ENCODE results near the gene UBD. TPM values are rescaled to one million over a fixed set of nuclear protein-coding genes. Genes with fewer than 3 reads are reported as not detected.

UBD gene
- 0.07 TPM for polyA plus RNA-seq (2013)

GRCh38 chr6:29559524-29560287 lies at the start of gene UBD:
TSS of gene UBD (minus strand) at chr6:29559732. CDS start at chr6:29559701, 31 bp downstream.
- Histone ChIP-seq H3K4me3 (ENCODE audit: control insufficient read depth in 1 of 7, extremely low read depth in 1 of 7, insufficient read depth in 4 of 7, low read depth in 2 of 7, low read length in 6 of 7) (no peak within 1 kb of the TSS), H3K9me3 (ENCODE audit: control extremely low read depth in 1 of 5, control insufficient read depth in 4 of 5, insufficient read depth in 2 of 5, low read depth in 1 of 5, low read length in 4 of 5) (no peaks in the 10 kb centered on the region), H3K4me1 (ENCODE audit: control extremely low read depth in 1 of 4, control insufficient read depth in 4 of 4, insufficient read depth in 4 of 4, low read length in 3 of 4) (peaks cover 0 to 12% (median 0%) of the 10 kb centered on the region in 4 experiments), H3K27me3 (replicated peaks in 2 of 5; ENCODE audit: control insufficient read depth in 4 of 5, insufficient read depth in 5 of 5, low read length in 4 of 5) (peaks cover 5 to 19% (median 12%) of the 10 kb centered on the region in 5 experiments), H3K36me3 (ENCODE audit: control insufficient read depth in 4 of 4, insufficient read depth in 4 of 4, low read length in 3 of 4) (no peaks in the 10 kb centered on the region), H3K27ac (ENCODE audit: insufficient read depth in 1 of 2, low read depth in 1 of 2, low read length in 2 of 2, poor library complexity in 1 of 2, severe bottlenecking in 2 of 2) (no peak within 1 kb of the TSS)
- ChIA-PET POLR2A (interaction anchor here (0.6 kb wide), 1 partner anchor 134 kb away, joined by 4 read pairs; no protein-coding TSS in a partner anchor), CTCF (interaction anchor here (1.2 kb wide), 1 partner anchor 24 kb away, joined by 3 read pairs; no protein-coding TSS in a partner anchor)
- 96% methylated on average over 3 of the region's 6 CpGs for WGBS (ENCODE audit: insufficient coverage)
- DNase-seq, result no peak

DNA sequence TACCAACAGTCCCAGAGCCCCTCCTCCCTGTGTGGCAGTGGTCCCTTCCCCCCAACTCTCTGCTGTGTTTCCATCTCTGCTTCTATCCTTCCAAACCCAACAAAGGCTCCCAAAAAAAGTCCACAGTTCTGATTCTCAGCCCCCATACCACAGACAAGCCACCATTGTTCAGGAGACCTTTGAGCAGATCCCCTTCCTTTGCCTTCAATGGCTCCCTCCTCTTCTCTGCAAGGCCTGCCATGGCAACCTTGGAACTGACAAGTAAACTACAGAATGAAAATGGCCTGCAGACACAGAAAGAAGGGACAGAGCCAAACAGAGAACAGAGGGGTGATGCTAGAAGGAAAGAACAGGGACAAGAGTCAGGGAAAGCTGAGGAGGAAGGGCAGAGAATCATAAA lies 48.6 kb upstream of the UBD start:
- no peaks in the 10 kb centered on the region for H3K9me3 ChIP-seq (ENCODE audit: control extremely low read depth in 1 of 5, control insufficient read depth in 4 of 5, insufficient read depth in 2 of 5, low read depth in 1 of 5, low read length in 4 of 5)
- H3K36me3 ChIP-seq (ENCODE audit: control insufficient read depth in 4 of 4, insufficient read depth in 4 of 4, low read length in 3 of 4), result peaks cover 0 to 74% (median 20%) of the 10 kb centered on the region in 4 experiments
- H3K4me1 ChIP-seq (ENCODE audit: control extremely low read depth in 1 of 4, control insufficient read depth in 4 of 4, insufficient read depth in 4 of 4, low read length in 3 of 4), result no peaks in the 10 kb centered on the region
- POLR2A ChIA-PET, result no interaction called here
- no peak for DNase-seq
- no peak overlapping the region for H3K27ac ChIP-seq (ENCODE audit: insufficient read depth in 1 of 2, low read depth in 1 of 2, low read length in 2 of 2, poor library complexity in 1 of 2, severe bottlenecking in 2 of 2)
- H3K27me3 ChIP-seq (replicated peaks in 2 of 5; ENCODE audit: control insufficient read depth in 4 of 5, insufficient read depth in 5 of 5, low read length in 4 of 5), result peaks cover 0 to 3% (median 0%) of the 10 kb centered on the region in 5 experiments
- CTCF ChIA-PET, result interaction anchor here (2.1 kb wide), 1 partner anchor 18 kb away, joined by 7 read pairs; no protein-coding TSS in a partner anchor
- H3K4me3 ChIP-seq (ENCODE audit: control insufficient read depth in 1 of 7, extremely low read depth in 1 of 7, insufficient read depth in 4 of 7, low read depth in 2 of 7, low read length in 6 of 7), result no peak overlapping the region

GRCh38 chr6:29603930-29604329 lies 44.4 kb upstream of the UBD start:
- H3K27me3 ChIP-seq (replicated peaks in 2 of 5; ENCODE audit: control insufficient read depth in 4 of 5, insufficient read depth in 5 of 5, low read length in 4 of 5), result peaks cover 0 to 3% (median 0%) of the 10 kb centered on the region in 5 experiments
- CTCF ChIA-PET, result interaction anchor here (1.2 to 1.5 kb wide), 2 partner anchors 8 to 49 kb away, joined by 4 to 5 read pairs; no protein-coding TSS in a partner anchor
- H3K4me3 ChIP-seq (ENCODE audit: control insufficient read depth in 1 of 7, extremely low read depth in 1 of 7, insufficient read depth in 4 of 7, low read depth in 2 of 7, low read length in 6 of 7), result no peak overlapping the region
- no peak overlapping the region for H3K27ac ChIP-seq (ENCODE audit: insufficient read depth in 1 of 2, low read depth in 1 of 2, low read length in 2 of 2, poor library complexity in 1 of 2, severe bottlenecking in 2 of 2)
- no peaks in the 10 kb centered on the region for H3K9me3 ChIP-seq (ENCODE audit: control extremely low read depth in 1 of 5, control insufficient read depth in 4 of 5, insufficient read depth in 2 of 5, low read depth in 1 of 5, low read length in 4 of 5)
- POLR2A ChIA-PET, result no interaction called here
- no peaks in the 10 kb centered on the region for H3K4me1 ChIP-seq (ENCODE audit: control extremely low read depth in 1 of 4, control insufficient read depth in 4 of 4, insufficient read depth in 4 of 4, low read length in 3 of 4)
- peaks cover 0 to 51% (median 14%) of the 10 kb centered on the region in 4 experiments for H3K36me3 ChIP-seq (ENCODE audit: control insufficient read depth in 4 of 4, insufficient read depth in 4 of 4, low read length in 3 of 4)
- 100% methylated on average over 2 of the region's 2 CpGs for WGBS (ENCODE audit: insufficient coverage)
- no peak for DNase-seq

- no peak overlapping the region for H3K27ac ChIP-seq (ENCODE audit: insufficient read depth in 1 of 2, low read depth in 1 of 2, low read length in 2 of 2, poor library complexity in 1 of 2, severe bottlenecking in 2 of 2)
- DNase-seq, result no peak
- no peak overlapping the region for H3K4me3 ChIP-seq (ENCODE audit: control insufficient read depth in 1 of 7, extremely low read depth in 1 of 7, insufficient read depth in 4 of 7, low read depth in 2 of 7, low read length in 6 of 7)
- H3K9me3 ChIP-seq (ENCODE audit: control extremely low read depth in 1 of 5, control insufficient read depth in 4 of 5, insufficient read depth in 2 of 5, low read depth in 1 of 5, low read length in 4 of 5), result no peaks in the 10 kb centered on the region
- POLR2A ChIA-PET, result no interaction called here
- peaks cover 0 to 46% (median 14%) of the 10 kb centered on the region in 4 experiments for H3K36me3 ChIP-seq (ENCODE audit: control insufficient read depth in 4 of 4, insufficient read depth in 4 of 4, low read length in 3 of 4)
- WGBS (ENCODE audit: insufficient coverage), result 95% methylated on average over 9 of the region's 11 CpGs
- peaks cover 0 to 3% (median 0%) of the 10 kb centered on the region in 5 experiments for H3K27me3 ChIP-seq (replicated peaks in 2 of 5; ENCODE audit: control insufficient read depth in 4 of 5, insufficient read depth in 5 of 5, low read length in 4 of 5)
- CTCF ChIA-PET, result interaction anchor here (0.8 to 1.5 kb wide), 5 partner anchors 8 to 225 kb away, joined by 3 to 5 read pairs (median 4); no protein-coding TSS in a partner anchor
- H3K4me1 ChIP-seq (ENCODE audit: control extremely low read depth in 1 of 4, control insufficient read depth in 4 of 4, insufficient read depth in 4 of 4, low read length in 3 of 4), result no peaks in the 10 kb centered on the region
Measured at GRCh38 chr6:29603456-29603855, 43.9 kb upstream of the UBD start.

DNA sequence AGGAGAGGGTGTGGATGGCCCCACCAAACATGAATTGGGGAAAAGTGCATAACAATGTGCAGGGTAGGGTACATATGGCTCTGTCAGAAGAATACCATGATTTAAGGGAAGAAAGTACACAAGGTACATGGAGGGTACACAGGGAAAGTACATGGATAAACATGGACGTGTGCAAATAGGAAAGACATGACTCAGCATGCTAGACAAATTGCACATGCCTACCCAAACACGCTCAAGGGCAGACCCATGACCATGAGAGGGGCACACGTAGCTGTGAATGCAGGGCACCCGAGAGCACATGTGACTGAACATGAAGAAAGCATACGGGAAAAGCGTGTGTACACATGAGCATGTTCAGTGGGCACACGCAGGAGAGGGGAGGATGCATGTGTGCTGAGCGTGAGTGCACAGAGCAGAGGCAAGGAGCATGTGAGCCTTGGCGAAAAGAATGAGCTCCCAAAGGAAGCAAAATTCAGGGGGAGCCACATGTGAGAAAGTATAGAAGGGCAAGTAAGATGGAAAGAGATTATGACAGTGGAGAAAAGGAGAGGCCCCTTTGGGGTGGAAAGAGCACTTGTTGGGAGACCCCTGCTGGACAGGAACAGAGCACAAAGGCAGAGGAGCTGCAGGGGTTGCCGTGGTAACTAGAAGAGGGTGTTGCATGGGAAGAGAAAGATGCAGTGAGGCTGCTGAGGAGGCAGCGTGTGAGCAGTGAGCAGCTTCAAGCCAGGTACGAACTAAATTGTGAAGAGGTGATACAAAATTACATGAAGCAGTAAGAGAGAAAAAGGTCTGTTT lies 43.2 kb upstream of the UBD start:
- ChIA-PET CTCF (interaction anchor here (0.8 to 1.5 kb wide), 5 partner anchors 9 to 224 kb away, joined by 3 to 5 read pairs (median 4); no protein-coding TSS in a partner anchor), POLR2A (interaction anchor here (0.6 kb wide), 1 partner anchor 1291 kb away, joined by 3 read pairs; no protein-coding TSS in a partner anchor)
- Histone ChIP-seq H3K27me3 (replicated peaks in 2 of 5; ENCODE audit: control insufficient read depth in 4 of 5, insufficient read depth in 5 of 5, low read length in 4 of 5) (peaks cover 0 to 2% (median 0%) of the 10 kb centered on the region in 5 experiments), H3K27ac (ENCODE audit: insufficient read depth in 1 of 2, low read depth in 1 of 2, low read length in 2 of 2, poor library complexity in 1 of 2, severe bottlenecking in 2 of 2) (no peak overlapping the region), H3K4me1 (ENCODE audit: control extremely low read depth in 1 of 4, control insufficient read depth in 4 of 4, insufficient read depth in 4 of 4, low read length in 3 of 4) (no peaks in the 10 kb centered on the region), H3K9me3 (ENCODE audit: control extremely low read depth in 1 of 5, control insufficient read depth in 4 of 5, insufficient read depth in 2 of 5, low read depth in 1 of 5, low read length in 4 of 5) (no peaks in the 10 kb centered on the region), H3K4me3 (ENCODE audit: control insufficient read depth in 1 of 7, extremely low read depth in 1 of 7, insufficient read depth in 4 of 7, low read depth in 2 of 7, low read length in 6 of 7) (no peak overlapping the region), H3K36me3 (ENCODE audit: control insufficient read depth in 4 of 4, insufficient read depth in 4 of 4, low read length in 3 of 4) (peaks cover 0 to 40% (median 13%) of the 10 kb centered on the region in 4 experiments)
- 86% methylated on average over 12 of the region's 12 CpGs for WGBS (ENCODE audit: insufficient coverage)
- peak; percentile 42 to 57 (median 56) for DNase-seq

GRCh38 chr6:29598172-29598747 lies 38.7 kb upstream of the UBD start:
- H3K4me3 ChIP-seq (ENCODE audit: control insufficient read depth in 1 of 7, extremely low read depth in 1 of 7, insufficient read depth in 4 of 7, low read depth in 2 of 7, low read length in 6 of 7), result no peak overlapping the region
- H3K9me3 ChIP-seq (ENCODE audit: control extremely low read depth in 1 of 5, control insufficient read depth in 4 of 5, insufficient read depth in 2 of 5, low read depth in 1 of 5, low read length in 4 of 5), result no peaks in the 10 kb centered on the region
- peaks cover 0 to 3% (median 0%) of the 10 kb centered on the region in 4 experiments for H3K36me3 ChIP-seq (ENCODE audit: control insufficient read depth in 4 of 4, insufficient read depth in 4 of 4, low read length in 3 of 4)
- peaks cover 0 to 2% (median 0%) of the 10 kb centered on the region in 4 experiments for H3K4me1 ChIP-seq (ENCODE audit: control extremely low read depth in 1 of 4, control insufficient read depth in 4 of 4, insufficient read depth in 4 of 4, low read length in 3 of 4)
- ChIA-PET POLR2A (no interaction called here), CTCF (interaction anchor here (0.9 kb wide), 1 partner anchor 25 kb away, joined by 4 read pairs; no protein-coding TSS in a partner anchor)
- 73% methylated on average over 2 of the region's 2 CpGs for WGBS (ENCODE audit: insufficient coverage)
- no peaks in the 10 kb centered on the region for H3K27me3 ChIP-seq (replicated peaks in 2 of 5; ENCODE audit: control insufficient read depth in 4 of 5, insufficient read depth in 5 of 5, low read length in 4 of 5)
- DNase-seq, result no peak
- no peak overlapping the region for H3K27ac ChIP-seq (ENCODE audit: insufficient read depth in 1 of 2, low read depth in 1 of 2, low read length in 2 of 2, poor library complexity in 1 of 2, severe bottlenecking in 2 of 2)

Measured in common myeloid progenitor, CD34-positive (primary cell).